DOHH2 (cell line): ENCODE measurements around the gene VWC2.

Source experiments
- EZH2phosphoT487 ChIP-seq: fragments of 200-600 bp; sonication (generic); IDR thresholded peaks from 2 replicates; pipeline ENCODE4 v1.6.1; 2017; ENCODE audit warnings: borderline replicate concordance, mild to moderate bottlenecking, antibody characterized with exemption, low read length, moderate library complexity, mixed read lengths
- TF ChIP-seq, protein P1 (sequence below): fragments of 200-600 bp; sonication (generic); IDR thresholded peaks from one replicate; pipeline ENCODE4 v1.5.1; 2014; ENCODE audit warnings: antibody characterized with exemption, mild to moderate bottlenecking, low read depth, low read length; ENCODE audit not compliant: poor library complexity, severe bottlenecking

DNA sequence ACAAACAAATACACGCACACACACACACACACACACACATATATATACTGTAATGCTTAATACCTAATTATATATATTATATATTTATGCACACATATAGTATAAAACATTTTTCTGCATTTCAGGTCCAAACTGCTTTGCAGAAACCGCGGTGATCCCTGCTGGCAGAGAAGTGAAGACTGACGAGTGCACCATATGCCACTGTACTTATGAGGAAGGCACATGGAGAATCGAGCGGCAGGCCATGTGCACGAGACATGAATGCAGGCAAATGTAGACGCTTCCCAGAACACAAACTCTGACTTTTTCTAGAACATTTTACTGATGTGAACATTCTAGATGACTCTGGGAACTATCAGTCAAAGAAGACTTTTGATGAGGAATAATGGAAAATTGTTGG is 138.5 kb downstream of the VWC2 start:
- TF ChIP-seq, protein P1, sequence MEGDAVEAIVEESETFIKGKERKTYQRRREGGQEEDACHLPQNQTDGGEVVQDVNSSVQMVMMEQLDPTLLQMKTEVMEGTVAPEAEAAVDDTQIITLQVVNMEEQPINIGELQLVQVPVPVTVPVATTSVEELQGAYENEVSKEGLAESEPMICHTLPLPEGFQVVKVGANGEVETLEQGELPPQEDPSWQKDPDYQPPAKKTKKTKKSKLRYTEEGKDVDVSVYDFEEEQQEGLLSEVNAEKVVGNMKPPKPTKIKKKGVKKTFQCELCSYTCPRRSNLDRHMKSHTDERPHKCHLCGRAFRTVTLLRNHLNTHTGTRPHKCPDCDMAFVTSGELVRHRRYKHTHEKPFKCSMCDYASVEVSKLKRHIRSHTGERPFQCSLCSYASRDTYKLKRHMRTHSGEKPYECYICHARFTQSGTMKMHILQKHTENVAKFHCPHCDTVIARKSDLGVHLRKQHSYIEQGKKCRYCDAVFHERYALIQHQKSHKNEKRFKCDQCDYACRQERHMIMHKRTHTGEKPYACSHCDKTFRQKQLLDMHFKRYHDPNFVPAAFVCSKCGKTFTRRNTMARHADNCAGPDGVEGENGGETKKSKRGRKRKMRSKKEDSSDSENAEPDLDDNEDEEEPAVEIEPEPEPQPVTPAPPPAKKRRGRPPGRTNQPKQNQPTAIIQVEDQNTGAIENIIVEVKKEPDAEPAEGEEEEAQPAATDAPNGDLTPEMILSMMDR: no peak
- TF ChIP-seq EZH2phosphoT487: no peak
